Activated B cell treated with CpG ODN at 0.5 μM for 24 hours (primary cell): ENCODE measurements around the gene EIF4EBP3. TPM values are rescaled to one million over a fixed set of nuclear protein-coding genes. Genes with fewer than 3 reads are reported as not detected.

Experiments used
- ATAC-seq: fragments of 200-7000 bp; cut with Tn5 transposase; one replicate; pipeline ENCODE4 v1.10.0; 2021; ENCODE audit warnings: low read depth, mild to moderate bottlenecking, moderate library complexity
- CTCF ChIA-PET: fragments of 350-600 bp; sonication (Branson Sonifier 250); formaldehyde crosslinking; loops from one replicate; lab custom pipeline; 2021; ENCODE audit warnings: antibody characterized with exemption; lab: Charles Lee
- POLR2A ChIA-PET: fragments of 350-600 bp; sonication (Branson Sonifier 250); formaldehyde crosslinking; loops from one replicate; lab custom pipeline; 2021; ENCODE audit warnings: antibody characterized with exemption; lab: Charles Lee
- DNase-seq: peaks from one replicate; pipeline ENCODE4 v3.0.0; 2022
- H3K27ac Mint-ChIP-seq: one replicate; pipeline ENCODE4 v1.8.0; 2020; ENCODE audit warnings: mixed read lengths
- H3K27me3 Mint-ChIP-seq: one replicate; pipeline ENCODE4 v1.8.0; 2021; ENCODE audit warnings: mixed read lengths
- H3K36me3 Mint-ChIP-seq: one replicate; pipeline ENCODE4 v1.8.0; 2021; ENCODE audit warnings: low read depth, mixed read lengths
- H3K4me1 Mint-ChIP-seq: one replicate; pipeline ENCODE4 v1.8.0; 2021; ENCODE audit warnings: mixed read lengths
- H3K4me3 Mint-ChIP-seq: one replicate; pipeline ENCODE4 v1.8.0; 2020; ENCODE audit warnings: mild to moderate bottlenecking, mixed read lengths
- H3K9me3 Mint-ChIP-seq: one replicate; pipeline ENCODE4 v1.8.0; 2020; ENCODE audit warnings: mixed read lengths
- intact Hi-C: fragments of 100-400 bp; cut with micrococcal nuclease; formaldehyde crosslinking; loops from one replicate; pipeline ENCODE4 v1.15.1; 2024
- total RNA-seq: library from RNA; stranded (reverse); gene quantifications from 2 replicates; pipeline ENCODE4 v1.2.3, GENCODE V29; 2022
- TF ChIP-seq, protein P1 (sequence below): fragments of 200-600 bp; IDR thresholded peaks from one replicate; pipeline ENCODE4 v1.8.0; 2022; ENCODE audit warnings: antibody characterized with exemption, mild to moderate bottlenecking

The EIF4EBP3 gene
- total RNA-seq, 1 donor from 2014 or later: 14.4 TPM

DNA sequence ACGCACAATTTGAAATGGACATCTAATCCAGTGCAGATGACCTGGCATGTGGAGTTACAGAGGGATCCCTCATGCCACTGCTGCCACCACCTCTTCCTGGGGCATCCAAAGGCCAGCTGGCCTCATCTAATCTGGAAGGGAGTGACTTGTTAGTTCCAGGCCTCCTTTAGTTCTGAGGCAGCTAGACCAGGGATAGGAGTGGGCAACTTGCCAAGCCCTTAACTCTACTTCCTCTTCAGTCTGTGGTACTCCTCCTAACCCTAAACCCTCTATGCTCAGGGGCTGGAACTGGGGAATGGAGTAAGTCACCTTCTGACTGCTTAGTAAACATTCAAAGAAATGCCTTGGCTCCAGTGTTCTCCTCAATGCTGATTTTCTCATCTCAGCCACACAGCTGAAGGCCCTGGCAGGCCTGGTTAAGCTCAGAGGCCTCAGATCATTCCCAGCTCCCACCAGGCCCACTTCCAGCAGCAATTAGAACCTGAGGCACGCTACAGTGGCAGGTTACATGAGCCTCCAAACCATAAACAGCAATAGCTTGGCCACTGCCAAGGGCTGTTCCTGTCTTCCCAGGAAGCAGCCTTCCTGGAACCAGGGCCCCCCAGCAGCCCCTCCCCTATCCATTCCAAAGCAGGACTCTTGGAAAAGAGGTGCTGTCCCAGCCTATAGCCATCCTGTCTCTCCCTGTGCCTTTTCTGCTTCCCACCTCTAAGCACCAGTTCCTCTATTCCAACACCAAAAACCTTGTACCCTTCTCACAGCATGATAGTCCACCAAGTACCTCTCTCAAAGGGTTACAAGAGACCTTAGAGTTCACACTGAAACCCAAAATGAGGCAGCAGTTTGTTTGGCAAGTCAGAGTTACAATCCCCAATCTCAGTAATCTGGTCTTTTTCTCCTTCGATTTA, 2.0 kb downstream of the EIF4EBP3 start:
- DNase-seq: no peak
- peak overlapping the region; percentile 58 for H3K4me3 Mint-ChIP-seq
- intact Hi-C loops: loop anchor here (5.0 kb wide), 1 partner anchor 147 kb away; the partner anchor contains the start of gene ANKHD1
- POLR2A ChIA-PET: interaction anchor here (2.9 to 4.4 kb wide), 2 partner anchors 8 to 15 kb away, joined by 30 to 39 read pairs; partner anchors contain the start of genes APBB3, SLC35A4 and SRA1
- no peaks in the 10 kb centered on the region for H3K9me3 Mint-ChIP-seq
- peak overlapping the region; percentile 68 for H3K27ac Mint-ChIP-seq
- ATAC-seq: no peak
- CTCF ChIA-PET: interaction anchor here (2.3 kb wide), 1 partner anchor 98 kb away, joined by 12 read pairs; the partner anchor contains the start of genes IK and NDUFA2
- H3K27me3 Mint-ChIP-seq: no peaks in the 10 kb centered on the region
- peaks cover 46% of the 10 kb centered on the region for H3K4me1 Mint-ChIP-seq
- H3K36me3 Mint-ChIP-seq: peaks cover 55% of the 10 kb centered on the region
- TF ChIP-seq, protein P1, sequence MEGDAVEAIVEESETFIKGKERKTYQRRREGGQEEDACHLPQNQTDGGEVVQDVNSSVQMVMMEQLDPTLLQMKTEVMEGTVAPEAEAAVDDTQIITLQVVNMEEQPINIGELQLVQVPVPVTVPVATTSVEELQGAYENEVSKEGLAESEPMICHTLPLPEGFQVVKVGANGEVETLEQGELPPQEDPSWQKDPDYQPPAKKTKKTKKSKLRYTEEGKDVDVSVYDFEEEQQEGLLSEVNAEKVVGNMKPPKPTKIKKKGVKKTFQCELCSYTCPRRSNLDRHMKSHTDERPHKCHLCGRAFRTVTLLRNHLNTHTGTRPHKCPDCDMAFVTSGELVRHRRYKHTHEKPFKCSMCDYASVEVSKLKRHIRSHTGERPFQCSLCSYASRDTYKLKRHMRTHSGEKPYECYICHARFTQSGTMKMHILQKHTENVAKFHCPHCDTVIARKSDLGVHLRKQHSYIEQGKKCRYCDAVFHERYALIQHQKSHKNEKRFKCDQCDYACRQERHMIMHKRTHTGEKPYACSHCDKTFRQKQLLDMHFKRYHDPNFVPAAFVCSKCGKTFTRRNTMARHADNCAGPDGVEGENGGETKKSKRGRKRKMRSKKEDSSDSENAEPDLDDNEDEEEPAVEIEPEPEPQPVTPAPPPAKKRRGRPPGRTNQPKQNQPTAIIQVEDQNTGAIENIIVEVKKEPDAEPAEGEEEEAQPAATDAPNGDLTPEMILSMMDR: no peak

DNA sequence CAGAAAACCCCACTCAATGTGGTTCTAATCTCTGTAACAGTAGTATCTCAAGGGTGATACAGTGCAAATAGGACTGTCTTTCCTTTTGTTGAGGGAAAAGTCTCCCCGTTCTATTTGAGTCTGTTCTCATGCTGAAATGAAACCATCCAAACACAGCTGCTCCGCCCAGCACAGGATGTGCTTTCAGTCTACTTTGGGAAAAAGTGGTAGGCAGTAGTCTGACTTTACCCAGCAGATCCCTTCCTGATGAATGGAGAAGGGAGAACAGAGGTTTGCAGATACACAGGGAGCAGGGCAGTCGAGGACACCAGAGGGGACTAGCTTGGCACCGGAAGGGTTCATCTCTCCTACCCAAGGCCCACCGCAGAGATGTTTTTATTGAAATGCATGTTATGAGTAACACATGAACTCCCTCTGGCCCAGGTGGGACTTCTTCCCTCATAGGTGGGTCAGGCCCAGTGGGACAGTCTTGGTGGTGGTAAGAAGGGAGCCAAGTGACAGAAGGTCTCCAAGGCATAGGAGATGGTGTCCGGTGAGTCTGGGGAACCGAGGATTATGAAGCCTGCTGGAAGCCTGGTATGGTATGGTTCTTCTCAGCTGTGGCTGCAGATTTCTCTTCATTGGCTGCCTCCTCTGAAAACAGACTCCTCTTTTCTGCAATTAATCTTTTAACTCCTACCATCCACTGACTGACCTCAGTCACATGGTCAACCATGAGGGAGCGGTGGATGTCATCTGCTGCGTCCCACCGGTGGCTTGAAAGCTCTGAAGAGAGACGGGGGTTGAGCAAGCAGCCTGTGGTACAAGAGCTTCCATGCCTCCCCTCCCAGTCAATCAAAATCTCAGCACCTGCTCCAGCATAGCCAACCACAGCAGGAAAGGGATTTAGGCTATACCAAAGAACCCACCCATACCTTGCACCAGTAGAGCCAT, 3.0 kb downstream of the EIF4EBP3 start:
- ChIA-PET CTCF (no interaction called here), POLR2A (interaction anchor here (0.6 to 1.1 kb wide), 2 partner anchors 14 to 97 kb away, joined by 6 to 7 read pairs; partner anchors contain the start of genes IK and NDUFA2)
- no peaks in the 10 kb centered on the region for H3K27me3 Mint-ChIP-seq
- peaks cover 54% of the 10 kb centered on the region for H3K4me1 Mint-ChIP-seq
- ATAC-seq (no peak), DNase-seq (no peak)
- peaks cover 54% of the 10 kb centered on the region for H3K36me3 Mint-ChIP-seq
- no peaks in the 10 kb centered on the region for H3K9me3 Mint-ChIP-seq
- TF ChIP-seq, protein P1: no peak
- no peak overlapping the region for H3K4me3 Mint-ChIP-seq
- intact Hi-C loops: no loop called here
- H3K27ac Mint-ChIP-seq: no peak overlapping the region

DNA sequence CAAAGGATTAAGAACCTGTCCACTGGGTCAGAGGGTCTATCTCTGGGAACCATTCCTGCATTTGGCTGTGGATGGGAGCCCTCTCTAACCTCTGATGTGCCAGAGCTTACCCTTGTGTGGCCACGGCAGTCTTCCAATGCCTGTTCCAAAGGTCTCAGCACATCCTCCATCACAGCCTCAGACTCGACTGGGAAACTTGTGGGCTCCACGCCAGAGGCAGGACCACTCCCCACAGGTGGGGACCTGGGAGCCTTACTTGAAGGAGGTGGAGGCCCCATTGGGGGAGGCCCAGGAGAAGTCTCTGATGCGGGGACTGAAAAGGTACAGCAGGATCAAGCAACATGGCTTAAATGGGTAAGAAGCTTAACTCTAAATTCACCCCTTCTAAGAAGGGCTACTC, 4.4 kb downstream of the EIF4EBP3 start:
- POLR2A ChIA-PET: interaction anchor here (1.6 kb wide), 2 partner anchors 14 to 96 kb away, joined by 4 to 5 read pairs; partner anchors contain the start of genes IK and NDUFA2
- H3K27me3 Mint-ChIP-seq: no peaks in the 10 kb centered on the region
- DNase-seq (no peak), ATAC-seq (no peak)
- peaks cover 63% of the 10 kb centered on the region for H3K36me3 Mint-ChIP-seq
- intact Hi-C loops: no loop called here
- TF ChIP-seq, protein P1: no peak
- H3K4me1 Mint-ChIP-seq: peaks cover 66% of the 10 kb centered on the region
- CTCF ChIA-PET: no interaction called here
- no peak overlapping the region for H3K4me3 Mint-ChIP-seq
- no peak overlapping the region for H3K27ac Mint-ChIP-seq
- H3K9me3 Mint-ChIP-seq: no peaks in the 10 kb centered on the region

DNA sequence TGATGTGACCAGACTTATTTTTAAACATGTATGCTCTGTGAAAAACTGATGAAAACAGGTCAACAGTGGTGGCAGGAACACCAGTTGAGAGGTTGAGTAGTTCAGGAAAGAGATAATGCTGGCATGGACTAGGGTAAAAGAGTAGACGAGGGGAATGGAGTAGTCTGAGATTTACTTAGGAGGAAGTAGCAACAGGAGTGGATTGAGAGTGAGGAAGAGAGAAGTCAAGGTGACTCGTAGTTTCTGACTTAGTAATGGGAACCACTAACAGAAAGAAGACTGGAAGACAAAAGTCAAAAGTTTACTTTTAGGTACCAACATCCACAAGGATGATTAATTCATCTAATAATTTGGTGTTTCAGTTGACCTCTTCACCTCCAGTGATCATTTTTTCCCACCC, 6.2 kb downstream of the EIF4EBP3 start:
- Mint-ChIP-seq H3K4me1 (peaks cover 62% of the 10 kb centered on the region), H3K27me3 (no peaks in the 10 kb centered on the region), H3K9me3 (no peaks in the 10 kb centered on the region), H3K27ac (peak overlapping the region; percentile 69), H3K36me3 (peaks cover 63% of the 10 kb centered on the region), H3K4me3 (peak overlapping the region; percentile 1)
- TF ChIP-seq, protein P1: no peak
- DNase-seq (no peak), ATAC-seq (no peak)
- ChIA-PET POLR2A (interaction anchor here (1.3 to 1.6 kb wide), 2 partner anchors 15 to 94 kb away, joined by 3 to 4 read pairs; partner anchors contain the start of genes IK and NDUFA2), CTCF (no interaction called here)
- intact Hi-C loops: no loop called here
